SK-N-MC (cell line): Measurements from ENCODE around the gene BEND6.

Experiments used
- EZH2 ChIP-seq: fragments of 200-600 bp; sonication (generic); IDR thresholded peaks from one replicate; pipeline ENCODE4 v1.6.1; 2017; ENCODE audit warnings: antibody characterized with exemption
- FOXP2 ChIP-seq: optimal IDR thresholded peaks from 2 replicates; pipeline ENCODE3; 2011; ENCODE audit warnings: mild to moderate bottlenecking, moderate library complexity; ENCODE audit not compliant: insufficient read depth; ENCODE audit errors: extremely low read length, control extremely low read depth
- POLR2AphosphoS5 ChIP-seq: IDR thresholded peaks from 2 replicates; pipeline ENCODE4 v1.6.1; 2012; ENCODE audit warnings: mild to moderate bottlenecking, low read depth, low read length, borderline replicate concordance

GRCh38 chr6:56934876-56935275, 20.0 kb upstream of the BEND6 start:
- no peak for TF ChIP-seq POLR2AphosphoS5
- TF ChIP-seq EZH2, result no peak
- TF ChIP-seq FOXP2, result no peak
